HL-60 (cell line): Measurements from ENCODE around the gene TBC1D21.
"Not testable (repeated sequence)": the region's sequence is repeated elsewhere in the genome, so short reads cannot be mapped to it uniquely, and the experiment has no call there.

Source experiments
- DNase-seq, 2 experiments: peaks; one replicate each; pipeline ENCODE4 v3.0.0-alpha.2; 2010 to 2020; ENCODE audit warnings: low read depth in 1 of 2, low spot score in 1 of 2
- H3K27ac ChIP-seq: fragments of 250-450 bp; sonication (Bioruptor Pico); replicated peaks from 2 replicates; pipeline ENCODE4 v1.5.1; 2020; ENCODE audit warnings: mild to moderate bottlenecking, moderate library complexity
- H3K27me3 ChIP-seq: fragments of 250-450 bp; sonication (Bioruptor Pico); 2 replicates; pipeline ENCODE4 v1.5.1; 2021; ENCODE audit warnings: mild to moderate bottlenecking, moderate library complexity; ENCODE audit not compliant: insufficient read depth, poor library complexity, severe bottlenecking
- H3K4me3 ChIP-seq: replicated peaks from 2 replicates; pipeline ENCODE4 v1.5.1; 2011; ENCODE audit warnings: mild to moderate bottlenecking, control low read depth, low read length; ENCODE audit not compliant: insufficient read depth
- GABPA ChIP-seq: IDR thresholded peaks from 2 replicates; pipeline ENCODE4 v1.6.1; 2012; ENCODE audit warnings: low read depth
- POLR2AphosphoS5 ChIP-seq: IDR thresholded peaks from 2 replicates; pipeline ENCODE4 v1.6.1; 2012; ENCODE audit warnings: low read depth
- SPI1 ChIP-seq: IDR thresholded peaks from 2 replicates; pipeline ENCODE4 v1.6.1; 2012; ENCODE audit warnings: low read depth, mild to moderate bottlenecking, borderline replicate concordance
- TF ChIP-seq, protein P1 (sequence below): IDR thresholded peaks from 2 replicates; pipeline ENCODE4 v1.6.1; 2012; ENCODE audit warnings: low read depth; ENCODE audit not compliant: insufficient replicate concordance
- TF ChIP-seq, protein P2 (sequence below): IDR thresholded peaks from one replicate; pipeline ENCODE4 v1.5.1; 2011; ENCODE audit warnings: low read length, control low read depth, inconsistent platforms; ENCODE audit not compliant: insufficient read depth

TBC1D21 gene

DNA sequence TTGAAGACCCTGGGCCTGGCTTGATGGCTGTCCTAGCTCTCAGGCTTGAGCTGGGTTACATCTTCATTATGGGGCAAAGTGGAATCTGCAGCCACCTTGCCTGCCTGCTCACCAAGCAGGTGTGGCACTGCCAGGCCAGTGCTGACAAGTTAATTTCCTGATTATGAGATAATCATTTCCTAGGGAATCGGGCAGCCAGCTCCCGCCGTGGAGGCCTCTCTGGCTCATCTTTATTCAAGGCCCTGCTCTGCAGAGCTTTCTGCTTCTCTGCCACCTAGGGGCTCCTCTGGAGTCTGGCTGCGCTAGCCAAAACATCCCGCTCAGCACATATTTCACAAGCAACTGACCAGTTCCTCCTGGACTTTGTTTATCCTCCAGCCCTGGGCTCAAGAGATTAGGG, 62.8 kb downstream of the TBC1D21 start:
- no peak overlapping the region for H3K4me3 ChIP-seq
- DNase-seq: no peak
- H3K27me3 ChIP-seq: peaks cover 3% of the 10 kb centered on the region
- TF ChIP-seq GABPA: no peak
- no peak overlapping the region for H3K27ac ChIP-seq

DNA sequence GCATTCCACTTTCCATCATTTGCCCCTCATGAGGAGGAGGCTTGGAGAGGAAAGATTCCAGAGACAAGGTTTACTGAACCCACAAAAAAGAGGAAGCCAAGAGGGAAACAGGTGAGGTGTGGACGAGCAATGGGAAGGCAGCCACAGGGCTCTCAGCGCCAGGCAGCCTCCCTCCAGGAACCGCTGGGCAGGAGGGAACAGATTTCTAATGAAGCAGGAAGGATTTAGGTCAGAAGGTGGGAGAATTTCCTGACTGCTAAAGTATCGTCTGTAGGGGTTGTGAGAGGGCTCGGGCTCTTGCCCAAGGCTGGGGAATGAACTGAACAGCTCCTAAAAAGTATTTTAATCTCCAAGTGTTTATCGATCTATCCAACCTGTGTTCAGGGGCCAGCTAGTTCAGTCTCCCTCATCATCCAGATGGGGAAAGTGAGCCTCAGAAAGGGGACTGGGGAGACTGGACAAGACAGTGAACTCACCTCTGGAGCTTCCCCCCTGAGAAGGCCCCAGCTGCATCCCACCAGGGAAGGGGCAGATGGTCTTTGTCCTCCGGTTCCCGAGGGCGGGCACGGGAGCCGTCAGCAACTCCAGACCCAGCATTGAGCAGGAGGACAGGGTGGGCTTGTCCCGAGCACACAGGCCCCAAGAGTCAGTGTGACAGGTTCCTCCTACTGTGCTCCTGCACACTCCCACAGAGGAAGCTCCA, 63.4 kb downstream of the TBC1D21 start:
- no peak for DNase-seq
- Histone ChIP-seq H3K4me3 (no peak overlapping the region), H3K27ac (no peak overlapping the region), H3K27me3 (peaks cover 3% of the 10 kb centered on the region)
- TF ChIP-seq, protein P1, sequence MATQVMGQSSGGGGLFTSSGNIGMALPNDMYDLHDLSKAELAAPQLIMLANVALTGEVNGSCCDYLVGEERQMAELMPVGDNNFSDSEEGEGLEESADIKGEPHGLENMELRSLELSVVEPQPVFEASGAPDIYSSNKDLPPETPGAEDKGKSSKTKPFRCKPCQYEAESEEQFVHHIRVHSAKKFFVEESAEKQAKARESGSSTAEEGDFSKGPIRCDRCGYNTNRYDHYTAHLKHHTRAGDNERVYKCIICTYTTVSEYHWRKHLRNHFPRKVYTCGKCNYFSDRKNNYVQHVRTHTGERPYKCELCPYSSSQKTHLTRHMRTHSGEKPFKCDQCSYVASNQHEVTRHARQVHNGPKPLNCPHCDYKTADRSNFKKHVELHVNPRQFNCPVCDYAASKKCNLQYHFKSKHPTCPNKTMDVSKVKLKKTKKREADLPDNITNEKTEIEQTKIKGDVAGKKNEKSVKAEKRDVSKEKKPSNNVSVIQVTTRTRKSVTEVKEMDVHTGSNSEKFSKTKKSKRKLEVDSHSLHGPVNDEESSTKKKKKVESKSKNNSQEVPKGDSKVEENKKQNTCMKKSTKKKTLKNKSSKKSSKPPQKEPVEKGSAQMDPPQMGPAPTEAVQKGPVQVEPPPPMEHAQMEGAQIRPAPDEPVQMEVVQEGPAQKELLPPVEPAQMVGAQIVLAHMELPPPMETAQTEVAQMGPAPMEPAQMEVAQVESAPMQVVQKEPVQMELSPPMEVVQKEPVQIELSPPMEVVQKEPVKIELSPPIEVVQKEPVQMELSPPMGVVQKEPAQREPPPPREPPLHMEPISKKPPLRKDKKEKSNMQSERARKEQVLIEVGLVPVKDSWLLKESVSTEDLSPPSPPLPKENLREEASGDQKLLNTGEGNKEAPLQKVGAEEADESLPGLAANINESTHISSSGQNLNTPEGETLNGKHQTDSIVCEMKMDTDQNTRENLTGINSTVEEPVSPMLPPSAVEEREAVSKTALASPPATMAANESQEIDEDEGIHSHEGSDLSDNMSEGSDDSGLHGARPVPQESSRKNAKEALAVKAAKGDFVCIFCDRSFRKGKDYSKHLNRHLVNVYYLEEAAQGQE: no peak
- TF ChIP-seq, protein P2, sequence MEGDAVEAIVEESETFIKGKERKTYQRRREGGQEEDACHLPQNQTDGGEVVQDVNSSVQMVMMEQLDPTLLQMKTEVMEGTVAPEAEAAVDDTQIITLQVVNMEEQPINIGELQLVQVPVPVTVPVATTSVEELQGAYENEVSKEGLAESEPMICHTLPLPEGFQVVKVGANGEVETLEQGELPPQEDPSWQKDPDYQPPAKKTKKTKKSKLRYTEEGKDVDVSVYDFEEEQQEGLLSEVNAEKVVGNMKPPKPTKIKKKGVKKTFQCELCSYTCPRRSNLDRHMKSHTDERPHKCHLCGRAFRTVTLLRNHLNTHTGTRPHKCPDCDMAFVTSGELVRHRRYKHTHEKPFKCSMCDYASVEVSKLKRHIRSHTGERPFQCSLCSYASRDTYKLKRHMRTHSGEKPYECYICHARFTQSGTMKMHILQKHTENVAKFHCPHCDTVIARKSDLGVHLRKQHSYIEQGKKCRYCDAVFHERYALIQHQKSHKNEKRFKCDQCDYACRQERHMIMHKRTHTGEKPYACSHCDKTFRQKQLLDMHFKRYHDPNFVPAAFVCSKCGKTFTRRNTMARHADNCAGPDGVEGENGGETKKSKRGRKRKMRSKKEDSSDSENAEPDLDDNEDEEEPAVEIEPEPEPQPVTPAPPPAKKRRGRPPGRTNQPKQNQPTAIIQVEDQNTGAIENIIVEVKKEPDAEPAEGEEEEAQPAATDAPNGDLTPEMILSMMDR: no peak
- no peak for TF ChIP-seq GABPA
- no peak for TF ChIP-seq POLR2AphosphoS5
- TF ChIP-seq SPI1: 0 out of 2 replicates have a peak, but pooled peaks have one; percentile 12

DNA sequence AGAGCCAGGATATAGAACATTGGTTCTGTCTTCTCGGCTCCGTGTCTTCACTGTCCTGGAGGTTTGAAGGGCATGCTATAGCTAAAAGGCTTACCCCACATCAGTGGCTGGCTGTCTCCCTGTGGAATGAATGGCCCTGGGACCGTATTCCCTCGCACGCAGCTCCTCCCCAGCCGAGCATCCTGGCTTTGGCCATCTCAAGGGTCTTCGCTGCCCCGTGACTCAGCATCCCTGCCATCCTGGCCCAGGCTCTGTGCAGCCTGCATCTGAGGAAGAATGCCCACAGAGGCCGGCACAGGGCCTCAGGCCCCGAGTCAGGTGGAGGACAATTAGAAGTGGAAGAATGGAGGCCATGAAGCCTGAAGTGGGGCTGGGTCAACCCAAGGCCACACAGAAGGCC, 63.9 kb downstream of the TBC1D21 start:
- H3K4me3 ChIP-seq: no peak overlapping the region
- DNase-seq: no peak
- H3K27me3 ChIP-seq: peaks cover 2% of the 10 kb centered on the region
- H3K27ac ChIP-seq: no peak overlapping the region
- TF ChIP-seq, protein P1: no peak
- TF ChIP-seq POLR2AphosphoS5 (no peak), GABPA (no peak), SPI1 (no peak)
- TF ChIP-seq, protein P2: no peak

DNA sequence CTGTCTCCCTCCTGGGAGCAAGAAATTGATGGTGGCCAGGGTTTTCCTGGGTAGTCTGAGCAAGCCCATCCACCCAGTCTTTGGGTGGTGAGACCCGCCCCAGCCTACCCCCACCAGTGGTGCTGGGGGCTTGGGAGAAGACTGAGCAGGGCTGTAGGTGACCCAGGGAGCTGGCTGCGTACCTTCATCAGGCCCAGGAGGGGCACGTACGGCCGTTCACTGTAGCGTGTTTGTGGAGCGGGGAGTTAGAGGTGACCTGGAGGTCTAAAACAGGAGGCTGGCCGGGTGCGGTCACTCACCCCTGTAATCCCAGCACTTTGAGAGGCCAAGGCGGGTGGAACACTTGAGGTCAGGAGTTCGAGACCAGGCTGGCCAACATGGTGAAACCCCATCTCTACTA, 64.4 kb downstream of the TBC1D21 start:
- TF ChIP-seq, protein P2: no peak
- TF ChIP-seq POLR2AphosphoS5 (no peak), SPI1 (no peak), GABPA (no peak)
- TF ChIP-seq, protein P1: no peak
- no peak overlapping the region for H3K4me3 ChIP-seq
- H3K27ac ChIP-seq: no peak overlapping the region
- no peak for DNase-seq
- H3K27me3 ChIP-seq: no peaks in the 10 kb centered on the region

DNA sequence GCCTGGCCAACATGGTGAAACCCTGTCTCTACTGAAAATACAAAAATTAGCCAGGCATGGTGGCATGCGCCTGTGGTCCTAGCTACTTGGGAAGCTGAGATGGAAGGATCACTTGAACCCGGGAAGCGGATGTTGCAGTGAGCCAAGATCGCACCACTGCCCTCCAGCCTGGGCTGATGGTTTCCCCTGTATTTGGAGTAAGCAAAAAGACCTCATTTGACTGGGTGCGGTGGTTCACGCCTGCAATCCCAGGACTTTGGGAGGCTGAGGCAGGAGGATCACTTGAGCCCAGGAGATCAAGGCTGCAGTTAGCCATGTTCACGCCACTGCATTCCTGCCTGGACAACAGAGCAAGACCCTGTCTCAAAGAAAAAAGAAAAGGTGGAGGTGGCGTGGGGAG, 65.2 kb downstream of the TBC1D21 start:
- H3K27me3 ChIP-seq, DNase-seq, H3K27ac ChIP-seq, H3K4me3 ChIP-seq: not testable (repeated sequence)
